RWPE2 (cell line): Measurements from ENCODE around the gene SHC2.
A peak's percentile ranks its signal among the peaks of the same experiment; 100 is the strongest.

Source experiments
- ATAC-seq: fragments of 200-7000 bp; cut with Tn5 transposase; 3 replicates; pipeline ENCODE4 v1.9.1; 2021; ENCODE audit warnings: low read depth
- DNase-seq: peaks from one replicate; pipeline ENCODE4 v3.0.0-alpha.2; 2020; ENCODE audit warnings: low spot score
- H3K27ac ChIP-seq: fragments of 450-650 bp; 2 replicates; pipeline ENCODE4 v1.5.1; 2017; ENCODE audit warnings: mild to moderate bottlenecking; ENCODE audit not compliant: poor library complexity, severe bottlenecking
- H3K27me3 ChIP-seq: fragments of 250-450 bp; sonication (Bioruptor Pico); 2 replicates; pipeline ENCODE4 v1.5.1; 2021; ENCODE audit warnings: mild to moderate bottlenecking, moderate library complexity; ENCODE audit not compliant: insufficient read depth, poor library complexity, severe bottlenecking
- H3K36me3 ChIP-seq: fragments of 250-450 bp; sonication (Bioruptor Pico); 2 replicates; pipeline ENCODE4 v1.5.1; 2020; ENCODE audit warnings: low read depth, mild to moderate bottlenecking, moderate library complexity
- H3K4me1 ChIP-seq: fragments of 250-450 bp; sonication (Bioruptor Pico); 2 replicates; pipeline ENCODE4 v1.5.1; 2021; ENCODE audit warnings: mild to moderate bottlenecking, moderate library complexity; ENCODE audit not compliant: insufficient read depth, poor library complexity, severe bottlenecking
- H3K4me3 ChIP-seq: fragments of 250-450 bp; sonication (Bioruptor Pico); 2 replicates; pipeline ENCODE4 v1.5.1; 2021; ENCODE audit warnings: mild to moderate bottlenecking, moderate library complexity; ENCODE audit not compliant: severe bottlenecking
- H3K9me3 ChIP-seq: fragments of 250-450 bp; sonication (Bioruptor Pico); 2 replicates; pipeline ENCODE4 v1.5.1; 2021; ENCODE audit warnings: mild to moderate bottlenecking, moderate library complexity; ENCODE audit not compliant: severe bottlenecking
- CTCF ChIP-seq: fragments of 450-650 bp; IDR thresholded peaks from one replicate; pipeline ENCODE4 v1.5.1; 2017; ENCODE audit warnings: mild to moderate bottlenecking, moderate library complexity; ENCODE audit not compliant: poor library complexity, severe bottlenecking

Gene SHC2

GRCh38 chr19:406971-407510 lies 53.8 kb downstream of the SHC2 start:
- ATAC-seq (no peak), DNase-seq (peak; percentile 54)
- no peaks in the 10 kb centered on the region for H3K4me1 ChIP-seq
- H3K36me3 ChIP-seq = no peaks in the 10 kb centered on the region
- TF ChIP-seq CTCF = no peak
- peaks cover 13% of the 10 kb centered on the region for H3K27me3 ChIP-seq
- no peaks in the 10 kb centered on the region for H3K9me3 ChIP-seq
- H3K4me3 ChIP-seq = no peak overlapping the region
- no peak overlapping the region for H3K27ac ChIP-seq

- ATAC-seq (no peak), DNase-seq (peak; percentile 39)
- H3K27me3 ChIP-seq = peaks cover 13% of the 10 kb centered on the region
- no peak overlapping the region for H3K4me3 ChIP-seq
- no peaks in the 10 kb centered on the region for H3K36me3 ChIP-seq
- no peak overlapping the region for H3K27ac ChIP-seq
- no peak for TF ChIP-seq CTCF
- no peaks in the 10 kb centered on the region for H3K9me3 ChIP-seq
- H3K4me1 ChIP-seq = no peaks in the 10 kb centered on the region
These were observed 54.6 kb downstream of the SHC2 start for GRCh38 chr19:406135-406781.

- DNase-seq = no peak
- no peak for TF ChIP-seq CTCF
These were observed 55.5 kb downstream of the SHC2 start for GRCh38 chr19:405121-405965.

GRCh38 chr19:403221-404027 lies 57.4 kb downstream of the SHC2 start:
- TF ChIP-seq CTCF = no peak
- no peaks in the 10 kb centered on the region for H3K27me3 ChIP-seq
- peak; percentile 38 for DNase-seq

More at GRCh38 chr19:405121-405965, 55.5 kb downstream of the SHC2 start:
- no peaks in the 10 kb centered on the region for H3K9me3 ChIP-seq
- H3K27me3 ChIP-seq = peaks cover 12% of the 10 kb centered on the region
- H3K36me3 ChIP-seq = no peaks in the 10 kb centered on the region
- no peaks in the 10 kb centered on the region for H3K4me1 ChIP-seq
- ATAC-seq = peak; percentile 48
- H3K4me3 ChIP-seq = no peak overlapping the region
- no peak overlapping the region for H3K27ac ChIP-seq

More at GRCh38 chr19:403221-404027, 57.4 kb downstream of the SHC2 start:
- no peak for ATAC-seq
- Histone ChIP-seq H3K4me1 (no peaks in the 10 kb centered on the region), H3K4me3 (no peak overlapping the region), H3K36me3 (no peaks in the 10 kb centered on the region), H3K9me3 (no peaks in the 10 kb centered on the region), H3K27ac (no peak overlapping the region)
